Measurements from ENCODE around the gene SRM.
"Not testable (repeated sequence)": the region's sequence is repeated elsewhere in the genome, so short reads cannot be mapped to it uniquely, and the experiment has no call there.

Gene SRM
- 9.2 to 19.0 (median 12.0) reads per million in 3 donors for total RNA-seq

- peak within 1 kb of the TSS; percentile 53 for H3K27ac ChIP-seq (ENCODE audit: insufficient read depth, low read length, poor library complexity, severe bottlenecking)
- peaks cover 17% of the 10 kb centered on the region for H3K4me1 ChIP-seq (ENCODE audit: control insufficient read depth, insufficient read depth, low read length, poor library complexity, severe bottlenecking)
- no peaks in the 10 kb centered on the region for H3K9me3 ChIP-seq (ENCODE audit: control insufficient read depth, low read length)
- H3K27me3 ChIP-seq (replicated peaks; ENCODE audit: control insufficient read depth, insufficient read depth, low read length, poor library complexity, severe bottlenecking) = no peaks in the 10 kb centered on the region
- peak; percentile 80 to 84 (median 84) for DNase-seq
- peak within 1 kb of the TSS; percentile 91 for H3K4me3 ChIP-seq (ENCODE audit: insufficient read depth, low read depth, low read length, poor library complexity, severe bottlenecking)
- peaks cover 16% of the 10 kb centered on the region for H3K36me3 ChIP-seq (ENCODE audit: control insufficient read depth, insufficient read depth, low read length)
These were observed at the start of gene SRM for GRCh38 chr1:11059968-11060830. TSS of gene SRM (minus strand) at chr1:11060018. CDS start at chr1:11059943, 75 bp downstream.

GRCh38 chr1:11109047-11109760, 49.4 kb upstream of the SRM start:
- peaks cover 56% of the 10 kb centered on the region for H3K36me3 ChIP-seq (ENCODE audit: control insufficient read depth, insufficient read depth, low read length)
- no peaks in the 10 kb centered on the region for H3K4me1 ChIP-seq (ENCODE audit: control insufficient read depth, insufficient read depth, low read length, poor library complexity, severe bottlenecking)
- no peak overlapping the region for H3K27ac ChIP-seq (ENCODE audit: insufficient read depth, low read length, poor library complexity, severe bottlenecking)
- no peak for DNase-seq
- no peaks in the 10 kb centered on the region for H3K27me3 ChIP-seq (replicated peaks; ENCODE audit: control insufficient read depth, insufficient read depth, low read length, poor library complexity, severe bottlenecking)
- H3K9me3 ChIP-seq (ENCODE audit: control insufficient read depth, low read length) = no peaks in the 10 kb centered on the region
- H3K4me3 ChIP-seq (ENCODE audit: insufficient read depth, low read depth, low read length, poor library complexity, severe bottlenecking) = no peak overlapping the region

- no peak overlapping the region for H3K27ac ChIP-seq (ENCODE audit: insufficient read depth, low read length, poor library complexity, severe bottlenecking)
- no peak overlapping the region for H3K4me3 ChIP-seq (ENCODE audit: insufficient read depth, low read depth, low read length, poor library complexity, severe bottlenecking)
- H3K27me3 ChIP-seq (replicated peaks; ENCODE audit: control insufficient read depth, insufficient read depth, low read length, poor library complexity, severe bottlenecking) = no peaks in the 10 kb centered on the region
- H3K4me1 ChIP-seq (ENCODE audit: control insufficient read depth, insufficient read depth, low read length, poor library complexity, severe bottlenecking) = no peaks in the 10 kb centered on the region
- no peaks in the 10 kb centered on the region for H3K9me3 ChIP-seq (ENCODE audit: control insufficient read depth, low read length)
- DNase-seq = no peak
- peaks cover 42% of the 10 kb centered on the region for H3K36me3 ChIP-seq (ENCODE audit: control insufficient read depth, insufficient read depth, low read length)
These were observed 47.8 kb upstream of the SRM start for GRCh38 chr1:11107599-11107998.

- H3K27me3 ChIP-seq (replicated peaks; ENCODE audit: control insufficient read depth, insufficient read depth, low read length, poor library complexity, severe bottlenecking) = no peaks in the 10 kb centered on the region
- no peak overlapping the region for H3K27ac ChIP-seq (ENCODE audit: insufficient read depth, low read length, poor library complexity, severe bottlenecking)
- DNase-seq = no peak
- peaks cover 32% of the 10 kb centered on the region for H3K36me3 ChIP-seq (ENCODE audit: control insufficient read depth, insufficient read depth, low read length)
- H3K4me1 ChIP-seq (ENCODE audit: control insufficient read depth, insufficient read depth, low read length, poor library complexity, severe bottlenecking) = no peaks in the 10 kb centered on the region
- no peaks in the 10 kb centered on the region for H3K9me3 ChIP-seq (ENCODE audit: control insufficient read depth, low read length)
- no peak overlapping the region for H3K4me3 ChIP-seq (ENCODE audit: insufficient read depth, low read depth, low read length, poor library complexity, severe bottlenecking)
These were observed 45.8 kb upstream of the SRM start for GRCh38 chr1:11105586-11105985.

- H3K4me3 ChIP-seq (ENCODE audit: insufficient read depth, low read depth, low read length, poor library complexity, severe bottlenecking) = no peak overlapping the region
- no peaks in the 10 kb centered on the region for H3K27me3 ChIP-seq (replicated peaks; ENCODE audit: control insufficient read depth, insufficient read depth, low read length, poor library complexity, severe bottlenecking)
- no peak overlapping the region for H3K27ac ChIP-seq (ENCODE audit: insufficient read depth, low read length, poor library complexity, severe bottlenecking)
- H3K36me3 ChIP-seq (ENCODE audit: control insufficient read depth, insufficient read depth, low read length) = peaks cover 13% of the 10 kb centered on the region
- no peak for DNase-seq
- no peaks in the 10 kb centered on the region for H3K9me3 ChIP-seq (ENCODE audit: control insufficient read depth, low read length)
- H3K4me1 ChIP-seq (ENCODE audit: control insufficient read depth, insufficient read depth, low read length, poor library complexity, severe bottlenecking) = no peaks in the 10 kb centered on the region
These were observed 41.5 kb upstream of the SRM start for GRCh38 chr1:11101347-11101746.

GRCh38 chr1:11100806-11101205, 41.0 kb upstream of the SRM start:
- DNase-seq; H3K4me3 ChIP-seq (ENCODE audit: insufficient read depth, low read depth, low read length, poor library complexity, severe bottlenecking); H3K4me1 ChIP-seq (ENCODE audit: control insufficient read depth, insufficient read depth, low read length, poor library complexity, severe bottlenecking); H3K27ac ChIP-seq (ENCODE audit: insufficient read depth, low read length, poor library complexity, severe bottlenecking); H3K9me3 ChIP-seq (ENCODE audit: control insufficient read depth, low read length); H3K27me3 ChIP-seq (replicated peaks; ENCODE audit: control insufficient read depth, insufficient read depth, low read length, poor library complexity, severe bottlenecking): not testable (repeated sequence)
- H3K36me3 ChIP-seq (ENCODE audit: control insufficient read depth, insufficient read depth, low read length) = peaks cover 12% of the 10 kb centered on the region

- Histone ChIP-seq H3K36me3 (ENCODE audit: control insufficient read depth, insufficient read depth, low read length) (peaks cover 15% of the 10 kb centered on the region), H3K27ac (ENCODE audit: insufficient read depth, low read length, poor library complexity, severe bottlenecking) (peak overlapping the region; percentile 82), H3K9me3 (ENCODE audit: control insufficient read depth, low read length) (no peaks in the 10 kb centered on the region), H3K4me1 (ENCODE audit: control insufficient read depth, insufficient read depth, low read length, poor library complexity, severe bottlenecking) (no peaks in the 10 kb centered on the region), H3K27me3 (replicated peaks; ENCODE audit: control insufficient read depth, insufficient read depth, low read length, poor library complexity, severe bottlenecking) (no peaks in the 10 kb centered on the region), H3K4me3 (ENCODE audit: insufficient read depth, low read depth, low read length, poor library complexity, severe bottlenecking) (peak overlapping the region; percentile 100)
- peak in 1 of 3 donors; percentile 0 for DNase-seq
These were observed 40.3 kb upstream of the SRM start for GRCh38 chr1:11100149-11100493.

- Histone ChIP-seq H3K4me3 (ENCODE audit: insufficient read depth, low read depth, low read length, poor library complexity, severe bottlenecking) (peak within 1 kb of the TSS; percentile 100), H3K27me3 (replicated peaks; ENCODE audit: control insufficient read depth, insufficient read depth, low read length, poor library complexity, severe bottlenecking) (no peaks in the 10 kb centered on the region), H3K4me1 (ENCODE audit: control insufficient read depth, insufficient read depth, low read length, poor library complexity, severe bottlenecking) (no peaks in the 10 kb centered on the region), H3K36me3 (ENCODE audit: control insufficient read depth, insufficient read depth, low read length) (peaks cover 20% of the 10 kb centered on the region), H3K9me3 (ENCODE audit: control insufficient read depth, low read length) (no peaks in the 10 kb centered on the region), H3K27ac (ENCODE audit: insufficient read depth, low read length, poor library complexity, severe bottlenecking) (peak within 1 kb of the TSS; percentile 82)
- peak; percentile 88 to 93 (median 90) for DNase-seq
These were observed 39.7 kb upstream of the SRM start, which contains the start of gene EXOSC10 for GRCh38 chr1:11099310-11100148. TSS of gene EXOSC10 (minus strand) at chr1:11099869. CDS start at chr1:11099831, 38 bp downstream.

GRCh38 chr1:11098931-11099309, 39.1 kb upstream of the SRM start:
- H3K4me3 ChIP-seq (ENCODE audit: insufficient read depth, low read depth, low read length, poor library complexity, severe bottlenecking) = peak overlapping the region; percentile 100
- DNase-seq = no peak
- H3K36me3 ChIP-seq (ENCODE audit: control insufficient read depth, insufficient read depth, low read length) = peaks cover 22% of the 10 kb centered on the region
- H3K4me1 ChIP-seq (ENCODE audit: control insufficient read depth, insufficient read depth, low read length, poor library complexity, severe bottlenecking) = no peaks in the 10 kb centered on the region
- no peaks in the 10 kb centered on the region for H3K9me3 ChIP-seq (ENCODE audit: control insufficient read depth, low read length)
- H3K27ac ChIP-seq (ENCODE audit: insufficient read depth, low read length, poor library complexity, severe bottlenecking) = peak overlapping the region; percentile 82
- H3K27me3 ChIP-seq (replicated peaks; ENCODE audit: control insufficient read depth, insufficient read depth, low read length, poor library complexity, severe bottlenecking) = no peaks in the 10 kb centered on the region
